ENCODE results near the gene PWWP3B. TPM values are rescaled to one million over a fixed set of nuclear protein-coding genes. Genes with fewer than 3 reads are reported as not detected.

PWWP3B gene
- not detected in 5 replicates for total RNA-seq (2022; extraction: Qiagen RNA extraction; ENCODE audit: low read depth)

GRCh38 chrX:106168107-106168506 lies at the start of gene PWWP3B:
TSS of gene PWWP3B (plus strand) at chrX:106168305. CDS start at chrX:106205433, 37,128 bp downstream.

Other genes starting within 250 kb of the PWWP3B start
- not detected in 5 replicates for gene SERPINA7, start 129.6 kb upstream of the PWWP3B start, total RNA-seq (2022; extraction: Qiagen RNA extraction; ENCODE audit: low read depth)

All from A549 treated with ZK216348 at 1 μM for 4 hours (cell line).